GM19463 (cell line): ENCODE data around the gene CFAP74.

Experiments used
- ATAC-seq: cut with Tn5 transposase; IDR thresholded peaks from one replicate; pipeline ENCODE4 v1.9.1; 2021; ENCODE audit warnings: mild to moderate bottlenecking, moderate library complexity; ENCODE audit not compliant: unreplicated experiment

CFAP74 gene

GRCh38 chr1:1919304-1920056 lies 84.1 kb downstream of the CFAP74 start:
- peak; percentile 88 for ATAC-seq

- ATAC-seq, result peak; percentile 23
These were observed 84.7 kb downstream of the CFAP74 start, which contains the start of gene TMEM52 for GRCh38 chr1:1918901-1919303. Gene TMEM52, minus strand, starts transcription at chr1:1919279. Its CDS starts 14 bp downstream, at chr1:1919265.

- ATAC-seq, result no peak
These were observed 85.3 kb downstream of the CFAP74 start for GRCh38 chr1:1917995-1918900.

DNA sequence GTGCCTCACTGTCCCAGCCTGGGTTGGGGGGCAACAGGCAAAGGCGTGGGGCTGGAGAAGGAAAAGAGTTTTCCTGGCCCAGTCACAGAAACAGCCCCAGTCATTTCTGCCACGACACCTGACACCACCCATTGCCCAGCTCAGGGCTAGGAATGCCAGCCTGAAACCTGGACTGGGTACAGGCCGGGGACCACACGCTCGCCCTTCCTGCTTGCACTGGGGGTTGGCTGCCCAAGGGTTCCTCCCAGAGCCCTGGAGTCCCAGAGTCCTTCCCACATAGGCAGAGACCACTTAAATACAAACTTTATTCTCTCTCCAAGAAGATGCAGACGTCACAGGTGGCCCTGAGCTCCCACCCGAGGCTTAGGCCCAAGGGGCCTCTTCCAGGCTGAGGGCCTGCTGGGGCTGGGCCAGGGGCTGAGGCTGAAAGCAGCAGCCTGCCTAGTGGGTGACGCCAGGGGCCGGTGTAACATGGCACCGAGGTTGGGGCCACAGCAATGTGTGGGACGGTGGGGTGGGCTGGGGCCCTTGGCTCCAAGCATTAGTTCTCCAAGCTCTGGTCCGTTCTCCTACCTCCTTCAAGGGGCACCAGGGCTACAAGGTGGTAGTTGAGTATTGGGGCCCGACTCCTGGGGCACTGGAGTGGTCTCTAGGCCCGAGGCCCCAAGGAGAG lies 86.1 kb downstream of the CFAP74 start:
- no peak for ATAC-seq

DNA sequence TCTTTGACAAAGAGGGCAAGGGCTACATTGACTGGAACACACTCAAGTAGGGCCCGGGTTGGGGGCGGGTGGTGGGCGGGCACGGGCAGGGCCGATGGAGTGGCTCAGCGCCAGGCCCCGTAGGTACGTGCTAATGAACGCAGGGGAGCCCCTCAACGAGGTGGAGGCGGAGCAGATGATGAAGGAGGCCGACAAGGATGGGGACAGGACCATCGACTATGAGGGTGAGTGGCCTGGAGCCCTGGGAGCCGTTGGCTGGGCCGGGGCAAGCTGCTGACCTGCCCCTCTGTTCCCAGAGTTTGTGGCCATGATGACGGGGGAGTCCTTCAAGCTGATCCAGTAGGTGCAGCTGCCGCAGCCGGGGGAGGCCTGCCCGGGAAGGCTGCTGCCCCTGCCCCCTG lies 86.7 kb downstream of the CFAP74 start:
- no peak for ATAC-seq

GRCh38 chr1:1915911-1916840 lies 87.4 kb downstream of the CFAP74 start:
- no peak for ATAC-seq

GRCh38 chr1:1914971-1915692 lies 88.5 kb downstream of the CFAP74 start, which contains the start of gene CALML6:
Gene CALML6, plus strand, starts transcription at chr1:1915260. Its CDS starts 21 bp downstream, at chr1:1915281.
- ATAC-seq, result no peak

DNA sequence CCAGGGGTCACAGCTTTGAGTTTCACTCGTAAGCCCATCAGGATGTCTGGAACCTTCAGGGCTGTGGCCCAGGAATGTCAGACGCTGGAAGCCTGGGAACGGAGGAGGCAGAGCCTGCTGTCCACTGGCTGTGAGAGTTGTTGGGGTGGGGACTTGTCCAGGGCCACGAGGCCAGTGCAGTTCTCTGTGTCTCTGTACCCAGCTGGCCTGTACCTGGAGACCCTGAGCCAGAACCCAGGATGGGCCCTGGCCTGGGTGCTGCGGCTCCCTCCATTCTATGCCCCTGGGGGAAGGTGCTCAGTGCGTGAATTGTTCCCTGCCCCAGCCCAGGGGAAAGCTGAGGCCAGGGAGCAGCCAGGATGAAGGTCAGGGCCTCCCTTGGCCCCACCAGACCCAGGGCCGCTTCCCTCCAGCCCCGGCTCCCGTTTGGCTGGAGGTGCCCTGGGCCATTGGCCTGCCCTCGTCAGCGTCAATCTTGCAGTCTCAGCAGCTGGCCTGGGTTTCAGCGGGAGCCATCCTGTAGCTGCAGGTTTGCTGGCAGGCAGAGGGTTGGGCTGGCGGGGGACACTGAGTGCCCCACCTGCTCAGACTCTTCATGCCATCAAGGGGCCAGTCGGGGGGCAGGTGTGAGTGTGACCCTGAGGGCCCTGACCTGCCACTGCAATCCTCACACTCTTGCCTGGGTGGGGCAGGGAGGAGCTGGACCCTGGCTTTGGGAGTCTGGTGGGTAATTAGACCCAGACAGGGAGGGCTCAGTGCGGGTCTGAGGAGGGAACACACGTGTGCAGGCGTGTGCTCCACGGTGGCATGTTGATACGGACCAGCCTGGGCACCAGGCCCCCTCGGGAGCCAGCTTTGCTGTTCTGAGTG lies 89.2 kb downstream of the CFAP74 start:
- ATAC-seq, result no peak

GRCh38 chr1:1911350-1912041 lies 92.1 kb downstream of the CFAP74 start:
- ATAC-seq, result no peak

GRCh38 chr1:1910651-1911331 lies 92.8 kb downstream of the CFAP74 start:
- no peak for ATAC-seq

DNA sequence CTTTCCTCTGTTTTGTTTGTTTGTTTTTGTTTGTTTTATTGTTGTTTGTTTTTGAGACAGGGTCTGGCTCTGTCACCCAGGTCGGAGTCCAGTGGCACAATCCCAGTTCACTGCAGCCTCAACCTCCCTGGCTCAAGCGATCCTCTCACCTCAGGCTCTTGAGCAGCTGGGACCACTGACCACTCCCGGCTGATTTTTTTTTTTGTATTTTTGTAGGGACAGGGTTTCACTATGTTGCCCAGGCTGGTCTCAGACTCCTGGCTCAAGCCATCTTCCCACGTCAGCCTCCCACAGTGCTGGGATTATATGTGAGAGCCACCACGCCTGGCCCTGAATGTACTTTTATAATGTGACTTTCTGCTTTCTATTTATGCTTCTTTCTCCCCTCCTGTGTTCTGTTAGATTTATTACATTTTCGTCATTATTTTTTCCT lies 93.5 kb downstream of the CFAP74 start:
- no peak for ATAC-seq

DNA sequence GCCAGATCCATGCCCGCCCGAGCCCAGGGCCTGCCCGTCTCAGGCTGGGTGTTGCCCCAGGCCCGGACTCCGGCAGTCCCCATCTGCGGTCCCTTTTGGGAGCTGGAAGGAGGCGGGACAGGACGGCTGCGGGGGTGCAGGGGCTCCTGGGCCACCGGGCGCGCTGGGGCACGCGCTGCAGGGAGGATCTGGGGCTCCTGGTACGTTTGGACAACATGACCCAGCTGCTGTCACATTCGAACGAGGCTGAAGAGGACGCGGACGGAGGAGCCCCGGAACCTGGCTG lies 95.1 kb downstream of the CFAP74 start:
- ATAC-seq, result peak; percentile 13

- no peak for ATAC-seq
These were observed 96.4 kb downstream of the CFAP74 start for GRCh38 chr1:1907098-1907736.

GRCh38 chr1:1906185-1907097 lies 97.1 kb downstream of the CFAP74 start:
- ATAC-seq, result no peak

- no peak for ATAC-seq
These were observed 100.4 kb downstream of the CFAP74 start for GRCh38 chr1:1903224-1903623.
